ENCODE data around the gene DYNC1LI1.
"Not testable (repeated sequence)": the region's sequence is repeated elsewhere in the genome, so short reads cannot be mapped to it uniquely, and the experiment has no call there.

Gene DYNC1LI1

GRCh38 chr3:32531010-32531647 lies 39.5 kb downstream of the DYNC1LI1 start:
- DNase-seq (ENCODE audit: low spot score) = peak; percentile 38
- TF ChIP-seq, protein P1, sequence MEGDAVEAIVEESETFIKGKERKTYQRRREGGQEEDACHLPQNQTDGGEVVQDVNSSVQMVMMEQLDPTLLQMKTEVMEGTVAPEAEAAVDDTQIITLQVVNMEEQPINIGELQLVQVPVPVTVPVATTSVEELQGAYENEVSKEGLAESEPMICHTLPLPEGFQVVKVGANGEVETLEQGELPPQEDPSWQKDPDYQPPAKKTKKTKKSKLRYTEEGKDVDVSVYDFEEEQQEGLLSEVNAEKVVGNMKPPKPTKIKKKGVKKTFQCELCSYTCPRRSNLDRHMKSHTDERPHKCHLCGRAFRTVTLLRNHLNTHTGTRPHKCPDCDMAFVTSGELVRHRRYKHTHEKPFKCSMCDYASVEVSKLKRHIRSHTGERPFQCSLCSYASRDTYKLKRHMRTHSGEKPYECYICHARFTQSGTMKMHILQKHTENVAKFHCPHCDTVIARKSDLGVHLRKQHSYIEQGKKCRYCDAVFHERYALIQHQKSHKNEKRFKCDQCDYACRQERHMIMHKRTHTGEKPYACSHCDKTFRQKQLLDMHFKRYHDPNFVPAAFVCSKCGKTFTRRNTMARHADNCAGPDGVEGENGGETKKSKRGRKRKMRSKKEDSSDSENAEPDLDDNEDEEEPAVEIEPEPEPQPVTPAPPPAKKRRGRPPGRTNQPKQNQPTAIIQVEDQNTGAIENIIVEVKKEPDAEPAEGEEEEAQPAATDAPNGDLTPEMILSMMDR (IDR thresholded peaks at IDR 0.05; ENCODE audit: extremely low read depth, insufficient read depth, missing control alignments) = no peak
- in situ Hi-C loops (cut with MboI; ENCODE audit: low pct_unique_long_range_greater_than_20kb, low sequenced_read_pairs, unreplicated experiment) = no loop called here

DNA sequence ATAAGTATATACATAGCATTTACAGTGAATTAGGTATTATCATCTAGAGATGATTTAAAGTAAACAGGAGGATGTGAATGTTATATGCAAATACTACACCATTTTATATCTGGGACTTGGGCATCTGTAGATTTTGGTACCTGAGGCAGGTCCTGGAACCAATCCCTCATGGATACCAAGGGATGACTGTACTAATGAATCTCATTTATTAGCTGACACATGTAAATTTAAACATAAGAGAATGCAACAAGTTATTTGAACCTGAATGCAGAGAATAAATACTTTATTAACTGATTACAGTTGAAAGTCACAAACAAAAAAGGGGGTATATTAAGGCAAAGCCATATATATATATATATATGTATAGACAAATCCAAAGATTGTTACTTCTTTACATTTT lies 44.9 kb downstream of the DYNC1LI1 start:
- in situ Hi-C loops (cut with MboI; ENCODE audit: low pct_unique_long_range_greater_than_20kb, low sequenced_read_pairs, unreplicated experiment) = no loop called here
- TF ChIP-seq, protein P1 (IDR thresholded peaks at IDR 0.05; ENCODE audit: extremely low read depth, insufficient read depth, missing control alignments) = no peak
- DNase-seq (ENCODE audit: low spot score) = no peak

DNA sequence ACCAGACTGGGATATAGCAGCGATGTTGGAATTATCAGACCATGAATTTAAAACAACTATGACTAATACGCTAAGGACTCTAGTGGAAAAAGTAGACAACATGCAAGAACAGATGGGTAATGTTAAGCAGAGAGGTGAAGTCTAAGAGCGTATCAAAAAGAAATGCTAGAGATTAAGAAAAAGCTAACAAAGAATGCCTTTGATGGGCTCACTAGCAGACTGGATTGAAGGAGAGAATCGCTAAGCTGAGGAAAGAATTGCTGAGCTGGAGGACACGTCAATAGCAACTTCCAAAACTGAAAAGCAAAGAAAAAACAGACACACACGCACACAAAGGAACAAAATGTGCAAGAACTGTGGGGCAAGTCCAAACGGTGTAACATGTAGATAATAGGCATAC lies 48.0 kb downstream of the DYNC1LI1 start:
- TF ChIP-seq, protein P1 (IDR thresholded peaks at IDR 0.05; ENCODE audit: extremely low read depth, insufficient read depth, missing control alignments) = no peak
- no peak for DNase-seq (ENCODE audit: low spot score)
- in situ Hi-C loops (cut with MboI; ENCODE audit: low pct_unique_long_range_greater_than_20kb, low sequenced_read_pairs, unreplicated experiment) = loop anchor here (25.0 kb wide), 1 partner anchor 390 kb away; no protein-coding TSS in a partner anchor

GRCh38 chr3:32518921-32519320 lies 51.7 kb downstream of the DYNC1LI1 start:
- DNase-seq (ENCODE audit: low spot score) = not testable (repeated sequence)
- in situ Hi-C loops (cut with MboI; ENCODE audit: low pct_unique_long_range_greater_than_20kb, low sequenced_read_pairs, unreplicated experiment) = loop anchor here (25.0 kb wide), 1 partner anchor 393 kb away; no protein-coding TSS in a partner anchor

- in situ Hi-C loops (cut with MboI; ENCODE audit: low pct_unique_long_range_greater_than_20kb, low sequenced_read_pairs, unreplicated experiment) = loop anchor here (25.0 kb wide), 1 partner anchor 396 kb away; no protein-coding TSS in a partner anchor
- DNase-seq (ENCODE audit: low spot score) = not testable (repeated sequence)
Measured at GRCh38 chr3:32516751-32517150, 53.9 kb downstream of the DYNC1LI1 start.

GRCh38 chr3:32511005-32511404 lies 59.7 kb downstream of the DYNC1LI1 start:
- no peak for DNase-seq (ENCODE audit: low spot score)
- in situ Hi-C loops (cut with MboI; ENCODE audit: low pct_unique_long_range_greater_than_20kb, low sequenced_read_pairs, unreplicated experiment) = loop anchor here (25.0 kb wide), 1 partner anchor 401 kb away; no protein-coding TSS in a partner anchor
- TF ChIP-seq, protein P1 (IDR thresholded peaks at IDR 0.05; ENCODE audit: extremely low read depth, insufficient read depth, missing control alignments) = no peak

- TF ChIP-seq, protein P1 (IDR thresholded peaks at IDR 0.05; ENCODE audit: extremely low read depth, insufficient read depth, missing control alignments) = peak; percentile 84
- in situ Hi-C loops (cut with MboI; ENCODE audit: low pct_unique_long_range_greater_than_20kb, low sequenced_read_pairs, unreplicated experiment) = loop anchor here (25.0 kb wide), 1 partner anchor 402 kb away; no protein-coding TSS in a partner anchor
- DNase-seq (ENCODE audit: low spot score) = peak; percentile 75
Measured at GRCh38 chr3:32510075-32510724, 60.5 kb downstream of the DYNC1LI1 start.
